Keratinocyte (primary cell): Measurements from ENCODE around the gene MRPL44. TPM values are rescaled to one million over a fixed set of nuclear protein-coding genes. Genes with fewer than 3 reads are reported as not detected.
A peak's percentile ranks its signal among the peaks of the same experiment; 100 is the strongest.

Experiments used
- DNase-seq: peaks from one replicate; pipeline ENCODE4 v3.0.0-alpha.2; 2011; ENCODE audit warnings: low read depth, missing footprints, low spot score
- FAIRE-seq: peaks from 2 replicates; lab custom pipeline; 2011; peaks lifted over from hg19 to GRCh38; lab: Jason Lieb, UNC
- H2AFZ ChIP-seq: 2 replicates; pipeline ENCODE4 v1.6.0; 2012; ENCODE audit warnings: low read length, control low read depth, inconsistent platforms; ENCODE audit not compliant: control insufficient read depth
- H3K27ac ChIP-seq: 2 replicates; pipeline ENCODE4 v1.5.1; 2011; ENCODE audit warnings: low read length; ENCODE audit not compliant: control insufficient read depth, insufficient read depth
- H3K27me3 ChIP-seq: 3 replicates; pipeline ENCODE4 v1.6.0; 2011; ENCODE audit warnings: low read length; ENCODE audit not compliant: control insufficient read depth, insufficient read depth; ENCODE audit errors: extremely low read depth
- H3K36me3 ChIP-seq, 2 experiments: 2 replicates in 1 of 2; 3 replicates in 1 of 2; pipeline ENCODE4 v1.5.1; 2011; ENCODE audit warnings: low read length in 2 of 2, mild to moderate bottlenecking in 1 of 2; ENCODE audit not compliant: control insufficient read depth in 2 of 2, insufficient read depth in 2 of 2; ENCODE audit errors: extremely low read depth in 1 of 2
- H3K4me1 ChIP-seq: 3 replicates; pipeline ENCODE4 v1.5.1; 2011; ENCODE audit warnings: low read length; ENCODE audit not compliant: control insufficient read depth, insufficient read depth; ENCODE audit errors: extremely low read depth
- H3K4me2 ChIP-seq: 3 replicates; pipeline ENCODE4 v1.6.0; 2011; ENCODE audit warnings: low read depth, low read length; ENCODE audit not compliant: control insufficient read depth, insufficient read depth; ENCODE audit errors: extremely low read depth
- H3K4me3 ChIP-seq, 3 experiments: fragments of 200-600 bp in 1 of 3; sonication (generic) in 1 of 3; 2 replicates in 2 of 3; 3 replicates in 1 of 3; pipeline ENCODE4 v1.5.1; 2011 to 2016; ENCODE audit warnings: low read length in 3 of 3, mild to moderate bottlenecking in 3 of 3, control low read depth in 2 of 3, inconsistent platforms in 1 of 3, low read depth in 1 of 3, mixed read lengths in 1 of 3, mixed run types in 1 of 3, moderate library complexity in 1 of 3; ENCODE audit not compliant: control insufficient read depth in 2 of 3, insufficient read depth in 2 of 3; ENCODE audit errors: extremely low read depth in 1 of 3
- H3K79me2 ChIP-seq: 2 replicates; pipeline ENCODE4 v1.6.0; 2012; ENCODE audit warnings: low read length; ENCODE audit not compliant: control insufficient read depth, insufficient read depth
- H3K9ac ChIP-seq: 3 replicates; pipeline ENCODE4 v1.6.0; 2011; ENCODE audit warnings: low read length; ENCODE audit not compliant: control insufficient read depth, insufficient read depth; ENCODE audit errors: extremely low read depth
- H3K9me1 ChIP-seq: 3 replicates; pipeline ENCODE4 v1.6.0; 2011; ENCODE audit warnings: low read length; ENCODE audit not compliant: control insufficient read depth, insufficient read depth; ENCODE audit errors: extremely low read depth
- H3K9me3 ChIP-seq: 2 replicates; pipeline ENCODE4 v1.5.1; 2012; ENCODE audit warnings: low read depth, low read length; ENCODE audit not compliant: control insufficient read depth
- H4K20me1 ChIP-seq: 3 replicates; pipeline ENCODE4 v1.6.0; 2011; ENCODE audit warnings: low read length; ENCODE audit not compliant: control insufficient read depth, insufficient read depth; ENCODE audit errors: extremely low read depth
- CTCF ChIP-seq, 3 experiments: IDR thresholded peaks in 1 of 3; conservative IDR thresholded peaks in 1 of 3; optimal IDR thresholded peaks in 1 of 3; 2 replicates in 2 of 3; 3 replicates in 1 of 3; pipeline versions ENCODE3 to v1.5.1; 2011; ENCODE audit warnings: low read length in 3 of 3, mild to moderate bottlenecking in 3 of 3, moderate library complexity in 2 of 3, control low read depth in 1 of 3, inconsistent platforms in 1 of 3; ENCODE audit not compliant: insufficient read depth in 2 of 3; ENCODE audit errors: extremely low read depth in 1 of 3
- EZH2 ChIP-seq: IDR thresholded peaks from one replicate; pipeline ENCODE4 v1.6.1; 2012; ENCODE audit warnings: inconsistent platforms, mild to moderate bottlenecking, low read length, moderate library complexity
- dilution Hi-C: fragments of 300-500 bp; cut with MboI; formaldehyde crosslinking; loops from one replicate; pipeline ENCODE4 v1.7.0; 2020; ENCODE audit warnings: low sequenced_read_pairs; ENCODE audit not compliant: extremely low pct_ligation_motif_present
- polyA plus RNA-seq, 5 experiments: library from polyadenylated mRNA; depleted of rRNA in 3 of 5; stranded (reverse) in 3 of 5; stranded (forward) in 1 of 5; unstranded in 1 of 5; fragments of >200 nt; gene quantifications; 1 replicate in 1 of 5; 2 replicates in 3 of 5; 3 replicates in 1 of 5; pipeline versions ENCODE4 v1.2.1 to v1.2.3, GENCODE V29; 2011 to 2012; ENCODE audit warnings: missing spikeins in 2 of 5, low read depth in 1 of 5, low replicate concordance in 1 of 5

Gene MRPL44
- polyA plus RNA-seq, 1 donor (not counting 4 experiments of a cell fraction or from before 2014, with no cell fraction given): 27.1 TPM

DNA sequence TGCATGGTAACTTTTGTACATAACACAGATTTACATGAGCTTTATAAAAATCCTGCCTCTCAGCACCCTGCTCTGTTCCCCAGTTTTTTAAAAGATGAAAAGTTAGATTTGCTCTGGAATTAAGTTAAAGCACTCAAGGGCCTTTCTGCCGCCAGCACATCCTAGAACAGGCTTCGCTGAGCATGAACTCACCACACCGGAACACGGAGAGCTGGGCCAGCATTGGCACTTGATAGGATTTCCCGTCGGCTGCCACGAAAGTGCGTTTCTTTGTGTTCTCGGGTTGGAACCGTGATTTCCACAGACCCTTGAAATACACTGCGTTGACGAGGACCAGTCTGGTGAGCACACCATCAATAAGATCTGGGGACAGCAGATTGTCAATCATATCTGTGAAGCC is 34.3 kb downstream of the MRPL44 start:
- H3K27ac ChIP-seq: no peak overlapping the region
- no peaks in the 10 kb centered on the region for H3K27me3 ChIP-seq
- H3K9me3 ChIP-seq: no peaks in the 10 kb centered on the region
- no peaks in the 10 kb centered on the region for H3K9me1 ChIP-seq
- FAIRE-seq (no peak), DNase-seq (no peak)
- H2AFZ ChIP-seq: no peak overlapping the region
- H3K4me1 ChIP-seq: peaks cover 12% of the 10 kb centered on the region
- dilution Hi-C loops: loop anchor here (25.0 kb wide), 1 partner anchor 296 kb away; no protein-coding TSS in a partner anchor
- no peak overlapping the region for H3K4me2 ChIP-seq
- no peak overlapping the region for H3K4me3 ChIP-seq
- H3K36me3 ChIP-seq: peaks cover 38 to 46% of the 10 kb centered on the region in 2 experiments
- TF ChIP-seq CTCF (optimal IDR thresholded peaks at IDR 0.05 in 1 of 3, IDR thresholded peaks at IDR 0.05 in 1 of 3, conservative IDR thresholded peaks at IDR 0.05 in 1 of 3; ENCODE audit: extremely low read depth in 1 of 3, insufficient read depth in 2 of 3, low read length in 3 of 3) (no peak), EZH2 (no peak)
- H4K20me1 ChIP-seq: no peaks in the 10 kb centered on the region
- no peak overlapping the region for H3K9ac ChIP-seq
- no peaks in the 10 kb centered on the region for H3K79me2 ChIP-seq

GRCh38 chr2:223993634-223994232 is 36.5 kb downstream of the MRPL44 start:
- Histone ChIP-seq H3K9me3 (no peaks in the 10 kb centered on the region), H3K9me1 (no peaks in the 10 kb centered on the region), H3K36me3 (peaks cover 36 to 52% of the 10 kb centered on the region in 2 experiments), H3K27me3 (no peaks in the 10 kb centered on the region), H4K20me1 (no peaks in the 10 kb centered on the region), H3K79me2 (no peaks in the 10 kb centered on the region), H3K4me3 (no peak overlapping the region), H2AFZ (no peak overlapping the region), H3K4me1 (peaks cover 12% of the 10 kb centered on the region), H3K4me2 (no peak overlapping the region), H3K9ac (no peak overlapping the region), H3K27ac (no peak overlapping the region)
- TF ChIP-seq CTCF (optimal IDR thresholded peaks at IDR 0.05 in 1 of 3, IDR thresholded peaks at IDR 0.05 in 1 of 3, conservative IDR thresholded peaks at IDR 0.05 in 1 of 3; ENCODE audit: extremely low read depth in 1 of 3, insufficient read depth in 2 of 3, low read length in 3 of 3) (peak; percentile 62 to 80 (median 66)), EZH2 (no peak)
- FAIRE-seq (peak; percentile 65), DNase-seq (peak; percentile 58)
- dilution Hi-C loops: loop anchor here (25.0 kb wide), 1 partner anchor 294 kb away; no protein-coding TSS in a partner anchor
